HepG2 (cell line): ENCODE measurements around the gene ANKRD18B. TPM values are rescaled to one million over a fixed set of nuclear protein-coding genes. Genes with fewer than 3 reads are reported as not detected.
"Not testable (repeated sequence)": the region's sequence is repeated elsewhere in the genome, so short reads cannot be mapped to it uniquely, and the experiment has no call there.

Source experiments
- ATAC-seq: fragments of 200-7000 bp; cut with Tn5 transposase; 3 replicates; pipeline ENCODE4 v1.9.1; 2020; ENCODE audit warnings: mild to moderate bottlenecking, moderate library complexity
- BruUV-seq: library from RNA; stranded (reverse); fragments of 400-500 nt; replicated peaks from 2 replicates; lab custom pipeline; 2021; lab: Mats Ljungman, UMichigan
- CTCF ChIA-PET: fragments of 300-600 bp; formaldehyde crosslinking; extraction: SDS; loops from one replicate; lab custom pipeline; 2021; ENCODE audit warnings: low total read pairs, inconsistent platforms, low intra/inter-chr PET ratio; lab: Yijun Ruan, JAX
- POLR2A ChIA-PET: fragments of 350-600 bp; sonication (Branson Sonifier 250); formaldehyde crosslinking; loops from one replicate; lab custom pipeline; 2020; ENCODE audit warnings: antibody characterized with exemption, inconsistent platforms; lab: Yijun Ruan, JAX
- DNase-seq: peaks from one replicate; pipeline ENCODE4 v3.0.0-alpha.2; 2015; ENCODE audit warnings: low spot score
- FAIRE-seq: peaks from 3 replicates; lab custom pipeline; 2011; peaks lifted over from hg19 to GRCh38; lab: Jason Lieb, UNC
- H2AFZ ChIP-seq: one replicate; pipeline ENCODE4 v1.6.1; 2011; ENCODE audit warnings: low read length, inconsistent platforms
- H3K27ac ChIP-seq: fragments of 300-600 bp; 3 replicates; pipeline ENCODE4 v1.8.0; 2011; ENCODE audit warnings: mixed run types, mild to moderate bottlenecking, mixed read lengths, low read length, inconsistent platforms; ENCODE audit not compliant: insufficient read depth; ENCODE audit errors: extremely low read length
- H3K27me3 ChIP-seq, 2 experiments: fragments of 200-600 bp in 1 of 2; 2 replicates in 1 of 2; 3 replicates in 1 of 2; pipeline versions ENCODE4 v1.6.0 to v1.8.0; 2011; ENCODE audit warnings: low read length in 2 of 2, mild to moderate bottlenecking in 2 of 2, moderate library complexity in 2 of 2, inconsistent platforms in 1 of 2; ENCODE audit not compliant: insufficient read depth in 2 of 2, control insufficient read depth in 1 of 2
- H3K36me3 ChIP-seq, 2 experiments: fragments of 200-600 bp in 1 of 2; replicated peaks in 1 of 2; 2 replicates in 1 of 2; 3 replicates in 1 of 2; pipeline versions ENCODE4 v1.5.1 to v1.8.0; 2011; ENCODE audit warnings: low read length in 2 of 2, inconsistent platforms in 1 of 2; ENCODE audit not compliant: insufficient read depth in 2 of 2, control insufficient read depth in 1 of 2
- H3K4me1 ChIP-seq: 2 replicates; pipeline ENCODE4 v1.5.1; 2012; ENCODE audit warnings: low read length, inconsistent platforms; ENCODE audit not compliant: insufficient read depth
- H3K4me2 ChIP-seq: 2 replicates; pipeline ENCODE4 v1.6.0; 2011; ENCODE audit warnings: low read depth, low read length, inconsistent platforms
- H3K4me3 ChIP-seq, 3 experiments: fragments of 200-600 bp in 1 of 3; sonication (generic), shearing (Covaris generic) in 1 of 3; replicated peaks in 1 of 3; 2 replicates each; pipeline ENCODE4 v1.5.1; 2011 to 2016; ENCODE audit warnings: low read length in 3 of 3, inconsistent platforms in 2 of 3, low read depth in 2 of 3, mild to moderate bottlenecking in 2 of 3, control low read depth in 1 of 3, mixed read lengths in 1 of 3; ENCODE audit not compliant: insufficient read depth in 1 of 3
- H3K79me2 ChIP-seq: one replicate; pipeline ENCODE4 v1.6.1; 2011; ENCODE audit warnings: low read length, inconsistent platforms; ENCODE audit not compliant: insufficient read depth
- H3K9ac ChIP-seq: 2 replicates; pipeline ENCODE4 v1.6.0; 2011; ENCODE audit warnings: mild to moderate bottlenecking, low read depth, low read length, inconsistent platforms; ENCODE audit not compliant: insufficient read depth
- H3K9me3 ChIP-seq: 2 replicates; pipeline ENCODE4 v1.5.1; 2012; ENCODE audit warnings: mild to moderate bottlenecking, low read length
- H4K20me1 ChIP-seq: 2 replicates; pipeline ENCODE4 v1.6.0; 2011; ENCODE audit warnings: inconsistent platforms, mild to moderate bottlenecking, low read length, moderate library complexity; ENCODE audit not compliant: insufficient read depth
- BCL6 ChIP-seq: IDR thresholded peaks from 2 replicates; pipeline ENCODE4 v1.6.1; 2016; ENCODE audit warnings: missing genetic modification reagents, missing compliant biosample characterization
- CEBPZ ChIP-seq: IDR thresholded peaks from 2 replicates; pipeline ENCODE4 v1.6.1; 2012; ENCODE audit warnings: low read length, improper control_type of control experiment
- MYNN ChIP-seq: sonication (generic); formaldehyde crosslinking; IDR thresholded peaks from 2 replicates; pipeline ENCODE4 v1.4.0; 2020; ENCODE audit warnings: mild to moderate bottlenecking, low read depth, missing genetic modification reagents
- NONO ChIP-seq, 2 experiments: fragments of 450-650 bp in 1 of 2; sonication (generic) in 1 of 2; formaldehyde crosslinking in 1 of 2; IDR thresholded peaks in 1 of 2; conservative IDR thresholded peaks in 1 of 2; 2 replicates each; pipeline versions ENCODE4 v1.6.1 to v1.8.0; 2017 to 2022; ENCODE audit warnings: mild to moderate bottlenecking in 1 of 2, missing genetic modification reagents in 1 of 2, moderate library complexity in 1 of 2
- TARDBP ChIP-seq: sonication (generic); formaldehyde crosslinking; IDR thresholded peaks from 2 replicates; pipeline ENCODE4 v1.8.0; 2022; ENCODE audit warnings: mild to moderate bottlenecking, missing genetic modification reagents
- ZNF234 ChIP-seq: sonication (generic); formaldehyde crosslinking; conservative IDR thresholded peaks from 2 replicates; pipeline ENCODE4 v1.5.1; 2020; ENCODE audit warnings: mild to moderate bottlenecking, missing genetic modification reagents
- WGBS: methylation state at CpG from one replicate; pipeline ENCODE4 v1.1.6; 2017; ENCODE audit warnings: low lambda C conversion rate; 5-methylcytosine and 5-hydroxymethylcytosine counted together
- in situ Hi-C: cut with HindIII; loops from 2 replicates; pipeline ENCODE4 v1.10.0; 2017; ENCODE audit warnings: low pct_unique_long_range_greater_than_20kb; ENCODE audit not compliant: extremely low pct_ligation_motif_present
- intact Hi-C: fragments of 100-400 bp; cut with micrococcal nuclease; formaldehyde crosslinking; loops from one replicate; pipeline ENCODE4 v1.10.0; 2022; ENCODE audit not compliant: unreplicated experiment
- polyA plus RNA-seq, 8 experiments: library from polyadenylated mRNA; depleted of rRNA in 3 of 8; stranded (reverse) in 7 of 8; unstranded in 1 of 8; fragments of >200 nt; fragmentation: Illumina TruSeq in 4 of 8; extraction: Trizol in 4 of 8; gene quantifications; 2 replicates each; pipeline versions ENCODE4 v1.2.1 to v1.2.3, GENCODE V29; 2011 to 2016; ENCODE audit warnings: low read depth in 4 of 8, missing spikeins in 1 of 8, mixed read lengths in 1 of 8; ENCODE audit not compliant: insufficient read depth in 1 of 8
- total RNA-seq, 5 experiments: library from RNA; depleted of rRNA; stranded (reverse); fragments of >200 nt; fragmentation: Illumina TruSeq; extraction: Trizol; gene quantifications; 2 replicates each; pipeline ENCODE4 v1.2.3, GENCODE V29; 2016; ENCODE audit warnings: low read depth in 1 of 5

The ANKRD18B gene
- total and polyA plus RNA-seq, 2 of the 13 experiments (the other 11 are each of a cell fraction or from before 2014, with no cell fraction given): 0.57 to 1.4 TPM

- TF ChIP-seq CEBPZ: no peak
- no peak for TF ChIP-seq MYNN (CRISPR knock-in tag)
- no peak for TF ChIP-seq ZNF234 (CRISPR knock-in tag)
- no peak for TF ChIP-seq TARDBP (CRISPR knock-in tag)
- no peak for TF ChIP-seq BCL6 (CRISPR knock-in tag)
- TF ChIP-seq NONO (IDR thresholded peaks at IDR 0.05): no peak
- no peak for TF ChIP-seq NONO (CRISPR knock-in tag; conservative IDR thresholded peaks at IDR 0.05)
- TF ChIP-seq, all 625 proteins: peak for 0
These were observed 11.5 kb downstream of the ANKRD18B start (continued) for GRCh38 chr9:33535541-33535940.

- H2AFZ ChIP-seq, H3K9ac ChIP-seq, intact Hi-C loops, CTCF ChIA-PET, H3K27me3 ChIP-seq, H3K79me2 ChIP-seq, H3K4me1 ChIP-seq, H3K27ac ChIP-seq, DNase-seq, H3K9me3 ChIP-seq, H3K4me2 ChIP-seq, H3K4me3 ChIP-seq, ATAC-seq, H3K36me3 ChIP-seq, in situ Hi-C loops, POLR2A ChIA-PET, FAIRE-seq, H4K20me1 ChIP-seq, BruUV-seq: not testable (repeated sequence)
- 37% methylated on average over 2 of the region's 2 CpGs for WGBS
These were observed 19.4 kb downstream of the ANKRD18B start for GRCh38 chr9:33543463-33543862.

- BruUV-seq, H2AFZ ChIP-seq, H3K4me1 ChIP-seq, POLR2A ChIA-PET, H3K9ac ChIP-seq, H3K36me3 ChIP-seq, ATAC-seq, H3K4me2 ChIP-seq, DNase-seq, in situ Hi-C loops, intact Hi-C loops, H3K4me3 ChIP-seq, H4K20me1 ChIP-seq, H3K27me3 ChIP-seq, FAIRE-seq, H3K79me2 ChIP-seq, CTCF ChIA-PET, H3K27ac ChIP-seq, H3K9me3 ChIP-seq: not testable (repeated sequence)
- 41% methylated on average over 2 of the region's 2 CpGs for WGBS
These were observed 21.7 kb downstream of the ANKRD18B start for GRCh38 chr9:33545715-33546114.

- H3K4me2 ChIP-seq, H3K79me2 ChIP-seq, FAIRE-seq, ATAC-seq, H3K27ac ChIP-seq, H3K36me3 ChIP-seq, H3K4me3 ChIP-seq, BruUV-seq, H3K9ac ChIP-seq, H3K4me1 ChIP-seq, H3K27me3 ChIP-seq, H4K20me1 ChIP-seq, DNase-seq, CTCF ChIA-PET, POLR2A ChIA-PET, intact Hi-C loops, in situ Hi-C loops, H2AFZ ChIP-seq, H3K9me3 ChIP-seq: not testable (repeated sequence)
- WGBS: 16% methylated on average over 4 of the region's 4 CpGs
These were observed 24.8 kb downstream of the ANKRD18B start for GRCh38 chr9:33548816-33549215.
